ENCODE results near the gene CAPN1. TPM values are rescaled to one million over a fixed set of nuclear protein-coding genes. Genes with fewer than 3 reads are reported as not detected.

CAPN1 gene
- total RNA-seq, 1 experiment from 2014 or later = 175 TPM

DNA sequence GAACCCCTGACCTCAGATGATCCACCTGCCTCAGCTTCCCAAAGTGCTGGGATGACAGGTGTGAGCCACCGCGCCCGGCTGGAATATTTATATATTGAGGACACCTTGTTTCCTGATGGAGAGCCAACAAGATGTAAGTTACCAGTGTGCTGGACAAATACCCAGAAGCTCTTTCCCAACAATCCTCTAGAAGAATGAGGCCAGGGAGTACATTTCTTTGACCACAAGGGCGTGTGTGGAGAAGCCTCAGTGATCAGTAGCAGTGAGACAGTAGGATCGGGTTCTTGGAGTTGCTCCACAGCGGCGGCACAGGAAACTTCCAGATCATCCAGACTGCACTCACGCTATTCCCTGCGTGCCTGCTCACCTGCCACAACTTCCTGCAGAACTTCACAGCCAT, 69.7 kb downstream of the CAPN1 start:
- no peak for DNase-seq
- no peak overlapping the region for H3T11ph ChIP-seq (ENCODE audit: low read length)
- H4K5ac ChIP-seq (ENCODE audit: insufficient read length, low read depth, low read length) = no peak overlapping the region
- peak overlapping the region; percentile 50 for H2BK12ac ChIP-seq (ENCODE audit: insufficient read length, low read depth, low read length)
- no peaks in the 10 kb centered on the region for H3K23me2 ChIP-seq (ENCODE audit: insufficient read length, low read depth, low read length, poor library complexity, severe bottlenecking)
- no peak overlapping the region for H2BK20ac ChIP-seq (ENCODE audit: low read depth, low read length, poor library complexity, severe bottlenecking)
- Mint-ChIP-seq H3K27ac (no peak overlapping the region; a peak in 1 of 7 replicates), H3K27me3 (ENCODE audit: low read depth) (no peaks in the 10 kb centered on the region; the same call in 1 of the 2 replicates), H3K4me1 (peaks cover 0 to 2% of the 10 kb centered on the region in 2 experiments; a peak in 1 of 4 replicates), H3K4me3 (no peak overlapping the region), H3K9me3 (no peaks in the 10 kb centered on the region), H3K36me3 (ENCODE audit: insufficient read depth in 1 of 3, low read depth in 3 of 3) (no peaks in the 10 kb centered on the region)
- H3K79me2 ChIP-seq (ENCODE audit: insufficient read depth, low read length) = no peaks in the 10 kb centered on the region
- no peak overlapping the region for H3K18ac ChIP-seq (ENCODE audit: insufficient read length, low read depth, low read length)
- TF ChIP-seq, protein P1, sequence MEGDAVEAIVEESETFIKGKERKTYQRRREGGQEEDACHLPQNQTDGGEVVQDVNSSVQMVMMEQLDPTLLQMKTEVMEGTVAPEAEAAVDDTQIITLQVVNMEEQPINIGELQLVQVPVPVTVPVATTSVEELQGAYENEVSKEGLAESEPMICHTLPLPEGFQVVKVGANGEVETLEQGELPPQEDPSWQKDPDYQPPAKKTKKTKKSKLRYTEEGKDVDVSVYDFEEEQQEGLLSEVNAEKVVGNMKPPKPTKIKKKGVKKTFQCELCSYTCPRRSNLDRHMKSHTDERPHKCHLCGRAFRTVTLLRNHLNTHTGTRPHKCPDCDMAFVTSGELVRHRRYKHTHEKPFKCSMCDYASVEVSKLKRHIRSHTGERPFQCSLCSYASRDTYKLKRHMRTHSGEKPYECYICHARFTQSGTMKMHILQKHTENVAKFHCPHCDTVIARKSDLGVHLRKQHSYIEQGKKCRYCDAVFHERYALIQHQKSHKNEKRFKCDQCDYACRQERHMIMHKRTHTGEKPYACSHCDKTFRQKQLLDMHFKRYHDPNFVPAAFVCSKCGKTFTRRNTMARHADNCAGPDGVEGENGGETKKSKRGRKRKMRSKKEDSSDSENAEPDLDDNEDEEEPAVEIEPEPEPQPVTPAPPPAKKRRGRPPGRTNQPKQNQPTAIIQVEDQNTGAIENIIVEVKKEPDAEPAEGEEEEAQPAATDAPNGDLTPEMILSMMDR (conservative IDR thresholded peaks at IDR 0.05) = no peak
- H4K91ac ChIP-seq (ENCODE audit: insufficient read length, low read depth, low read length) = no peak overlapping the region
- H3K4ac ChIP-seq (ENCODE audit: low read depth, low read length) = no peak overlapping the region
- no peak overlapping the region for H3K9ac ChIP-seq (ENCODE audit: extremely low read depth, insufficient read length, low read length)
- peak overlapping the region; percentile 75 for H2AK5ac ChIP-seq (ENCODE audit: insufficient read length, low read length)
- H4K8ac ChIP-seq (replicated peaks; ENCODE audit: insufficient read length, low read depth, low read length) = no peak overlapping the region
- no peak overlapping the region for H2BK15ac ChIP-seq (ENCODE audit: low read depth, low read length)
- H3K27ac ChIP-seq (ENCODE audit: insufficient read length, low read depth, low read length) = no peak overlapping the region
- H3K23ac ChIP-seq (ENCODE audit: insufficient read length, low read depth, low read length) = no peak overlapping the region
- no peak overlapping the region for H3K14ac ChIP-seq (ENCODE audit: insufficient read depth, low read length)
- H2BK120ac ChIP-seq (ENCODE audit: low read depth, low read length, poor library complexity, severe bottlenecking) = no peak overlapping the region
- no peaks in the 10 kb centered on the region for H4K20me1 ChIP-seq (ENCODE audit: control insufficient read depth, insufficient read depth, insufficient read length)
- H3K4me1 ChIP-seq (ENCODE audit: insufficient read depth, low read length) = no peaks in the 10 kb centered on the region
- H3K79me1 ChIP-seq (ENCODE audit: insufficient read depth, low read depth, low read length, poor library complexity, severe bottlenecking) = no peaks in the 10 kb centered on the region
- no peaks in the 10 kb centered on the region for H3K9me3 ChIP-seq (ENCODE audit: control insufficient read depth, low read depth, low read length)
- WGBS (ENCODE audit: extremely low coverage, insufficient read length, low lambda C conversion rate) = no CpG with 5 or more reads among the region's 9 CpGs
- H2AFZ ChIP-seq (ENCODE audit: low read length) = no peak overlapping the region
- no peak overlapping the region for H3K56ac ChIP-seq (ENCODE audit: insufficient read length, low read depth, low read length)
- H2BK5ac ChIP-seq (ENCODE audit: insufficient read length, low read length) = no peak overlapping the region
- H3K27me3 ChIP-seq (ENCODE audit: insufficient read depth, low read length) = no peaks in the 10 kb centered on the region
- no peak overlapping the region for H3K4me2 ChIP-seq (ENCODE audit: insufficient read depth, insufficient read length, low read length)

Data from H9 (cell line).